RWPE2 (cell line): ENCODE data around the gene PTPRQ.

Experiments
- ATAC-seq: fragments of 200-7000 bp; cut with Tn5 transposase; 3 replicates; pipeline ENCODE4 v1.9.1; 2021; ENCODE audit warnings: low read depth
- DNase-seq: peaks from one replicate; pipeline ENCODE4 v3.0.0-alpha.2; 2020; ENCODE audit warnings: low spot score
- H3K27ac ChIP-seq: fragments of 450-650 bp; 2 replicates; pipeline ENCODE4 v1.5.1; 2017; ENCODE audit warnings: mild to moderate bottlenecking; ENCODE audit not compliant: poor library complexity, severe bottlenecking
- H3K27me3 ChIP-seq: fragments of 250-450 bp; sonication (Bioruptor Pico); 2 replicates; pipeline ENCODE4 v1.5.1; 2021; ENCODE audit warnings: mild to moderate bottlenecking, moderate library complexity; ENCODE audit not compliant: insufficient read depth, poor library complexity, severe bottlenecking
- H3K36me3 ChIP-seq: fragments of 250-450 bp; sonication (Bioruptor Pico); 2 replicates; pipeline ENCODE4 v1.5.1; 2020; ENCODE audit warnings: low read depth, mild to moderate bottlenecking, moderate library complexity
- H3K4me1 ChIP-seq: fragments of 250-450 bp; sonication (Bioruptor Pico); 2 replicates; pipeline ENCODE4 v1.5.1; 2021; ENCODE audit warnings: mild to moderate bottlenecking, moderate library complexity; ENCODE audit not compliant: insufficient read depth, poor library complexity, severe bottlenecking
- H3K4me3 ChIP-seq: fragments of 250-450 bp; sonication (Bioruptor Pico); 2 replicates; pipeline ENCODE4 v1.5.1; 2021; ENCODE audit warnings: mild to moderate bottlenecking, moderate library complexity; ENCODE audit not compliant: severe bottlenecking
- H3K9me3 ChIP-seq: fragments of 250-450 bp; sonication (Bioruptor Pico); 2 replicates; pipeline ENCODE4 v1.5.1; 2021; ENCODE audit warnings: mild to moderate bottlenecking, moderate library complexity; ENCODE audit not compliant: severe bottlenecking
- TF ChIP-seq, protein P1 (sequence below): fragments of 450-650 bp; IDR thresholded peaks from one replicate; pipeline ENCODE4 v1.5.1; 2017; ENCODE audit warnings: mild to moderate bottlenecking, moderate library complexity; ENCODE audit not compliant: poor library complexity, severe bottlenecking

The PTPRQ gene, protein sequence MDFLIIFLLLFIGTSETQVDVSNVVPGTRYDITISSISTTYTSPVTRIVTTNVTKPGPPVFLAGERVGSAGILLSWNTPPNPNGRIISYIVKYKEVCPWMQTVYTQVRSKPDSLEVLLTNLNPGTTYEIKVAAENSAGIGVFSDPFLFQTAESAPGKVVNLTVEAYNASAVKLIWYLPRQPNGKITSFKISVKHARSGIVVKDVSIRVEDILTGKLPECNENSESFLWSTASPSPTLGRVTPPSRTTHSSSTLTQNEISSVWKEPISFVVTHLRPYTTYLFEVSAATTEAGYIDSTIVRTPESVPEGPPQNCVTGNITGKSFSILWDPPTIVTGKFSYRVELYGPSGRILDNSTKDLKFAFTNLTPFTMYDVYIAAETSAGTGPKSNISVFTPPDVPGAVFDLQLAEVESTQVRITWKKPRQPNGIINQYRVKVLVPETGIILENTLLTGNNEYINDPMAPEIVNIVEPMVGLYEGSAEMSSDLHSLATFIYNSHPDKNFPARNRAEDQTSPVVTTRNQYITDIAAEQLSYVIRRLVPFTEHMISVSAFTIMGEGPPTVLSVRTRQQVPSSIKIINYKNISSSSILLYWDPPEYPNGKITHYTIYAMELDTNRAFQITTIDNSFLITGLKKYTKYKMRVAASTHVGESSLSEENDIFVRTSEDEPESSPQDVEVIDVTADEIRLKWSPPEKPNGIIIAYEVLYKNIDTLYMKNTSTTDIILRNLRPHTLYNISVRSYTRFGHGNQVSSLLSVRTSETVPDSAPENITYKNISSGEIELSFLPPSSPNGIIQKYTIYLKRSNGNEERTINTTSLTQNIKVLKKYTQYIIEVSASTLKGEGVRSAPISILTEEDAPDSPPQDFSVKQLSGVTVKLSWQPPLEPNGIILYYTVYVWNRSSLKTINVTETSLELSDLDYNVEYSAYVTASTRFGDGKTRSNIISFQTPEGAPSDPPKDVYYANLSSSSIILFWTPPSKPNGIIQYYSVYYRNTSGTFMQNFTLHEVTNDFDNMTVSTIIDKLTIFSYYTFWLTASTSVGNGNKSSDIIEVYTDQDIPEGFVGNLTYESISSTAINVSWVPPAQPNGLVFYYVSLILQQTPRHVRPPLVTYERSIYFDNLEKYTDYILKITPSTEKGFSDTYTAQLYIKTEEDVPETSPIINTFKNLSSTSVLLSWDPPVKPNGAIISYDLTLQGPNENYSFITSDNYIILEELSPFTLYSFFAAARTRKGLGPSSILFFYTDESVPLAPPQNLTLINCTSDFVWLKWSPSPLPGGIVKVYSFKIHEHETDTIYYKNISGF (N-terminal part only)

DNA sequence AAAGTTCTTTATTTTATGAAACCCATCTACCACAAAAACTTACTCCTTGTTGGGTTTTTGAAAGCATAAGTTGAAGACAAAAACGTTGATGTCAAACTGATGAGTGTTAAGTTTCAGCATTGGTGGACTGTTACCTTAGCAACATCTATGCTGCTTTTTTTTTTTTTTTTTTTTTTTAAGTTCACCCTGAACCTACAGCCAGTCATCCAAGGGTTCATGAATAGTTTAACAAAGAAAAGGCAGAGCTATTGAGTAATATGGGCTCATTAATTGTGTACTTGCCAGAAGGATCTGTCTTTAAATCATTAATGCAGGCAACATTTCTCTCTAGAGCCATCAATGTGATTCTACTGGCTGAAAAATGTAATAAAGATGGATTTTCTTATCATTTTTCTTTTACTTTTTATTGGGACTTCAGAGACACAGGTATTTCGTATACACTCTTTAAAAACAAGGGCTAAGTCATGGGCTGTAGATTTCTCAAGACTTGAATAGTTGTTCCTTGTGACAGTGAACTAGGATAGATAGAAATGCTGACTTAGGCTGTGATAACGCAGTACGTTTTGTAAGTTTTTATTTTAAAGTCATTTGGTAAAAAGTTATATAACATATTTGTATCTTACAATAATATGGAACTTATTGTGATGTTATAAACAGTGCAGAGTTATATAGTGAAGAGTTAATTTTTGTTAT is at the start of gene PTPRQ:
TSS of gene PTPRQ (plus strand) at position 262 of the 693 bp plus-strand sequence. CDS start at position 373, 111 bp downstream.
- Histone ChIP-seq H3K27me3 (no peaks in the 10 kb centered on the region), H3K9me3 (no peaks in the 10 kb centered on the region), H3K4me3 (no peak within 1 kb of the TSS), H3K36me3 (no peaks in the 10 kb centered on the region), H3K4me1 (peaks cover 17% of the 10 kb centered on the region), H3K27ac (no peak within 1 kb of the TSS)
- DNase-seq (no peak), ATAC-seq (no peak)
- TF ChIP-seq, protein P1, sequence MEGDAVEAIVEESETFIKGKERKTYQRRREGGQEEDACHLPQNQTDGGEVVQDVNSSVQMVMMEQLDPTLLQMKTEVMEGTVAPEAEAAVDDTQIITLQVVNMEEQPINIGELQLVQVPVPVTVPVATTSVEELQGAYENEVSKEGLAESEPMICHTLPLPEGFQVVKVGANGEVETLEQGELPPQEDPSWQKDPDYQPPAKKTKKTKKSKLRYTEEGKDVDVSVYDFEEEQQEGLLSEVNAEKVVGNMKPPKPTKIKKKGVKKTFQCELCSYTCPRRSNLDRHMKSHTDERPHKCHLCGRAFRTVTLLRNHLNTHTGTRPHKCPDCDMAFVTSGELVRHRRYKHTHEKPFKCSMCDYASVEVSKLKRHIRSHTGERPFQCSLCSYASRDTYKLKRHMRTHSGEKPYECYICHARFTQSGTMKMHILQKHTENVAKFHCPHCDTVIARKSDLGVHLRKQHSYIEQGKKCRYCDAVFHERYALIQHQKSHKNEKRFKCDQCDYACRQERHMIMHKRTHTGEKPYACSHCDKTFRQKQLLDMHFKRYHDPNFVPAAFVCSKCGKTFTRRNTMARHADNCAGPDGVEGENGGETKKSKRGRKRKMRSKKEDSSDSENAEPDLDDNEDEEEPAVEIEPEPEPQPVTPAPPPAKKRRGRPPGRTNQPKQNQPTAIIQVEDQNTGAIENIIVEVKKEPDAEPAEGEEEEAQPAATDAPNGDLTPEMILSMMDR: no peak

DNA sequence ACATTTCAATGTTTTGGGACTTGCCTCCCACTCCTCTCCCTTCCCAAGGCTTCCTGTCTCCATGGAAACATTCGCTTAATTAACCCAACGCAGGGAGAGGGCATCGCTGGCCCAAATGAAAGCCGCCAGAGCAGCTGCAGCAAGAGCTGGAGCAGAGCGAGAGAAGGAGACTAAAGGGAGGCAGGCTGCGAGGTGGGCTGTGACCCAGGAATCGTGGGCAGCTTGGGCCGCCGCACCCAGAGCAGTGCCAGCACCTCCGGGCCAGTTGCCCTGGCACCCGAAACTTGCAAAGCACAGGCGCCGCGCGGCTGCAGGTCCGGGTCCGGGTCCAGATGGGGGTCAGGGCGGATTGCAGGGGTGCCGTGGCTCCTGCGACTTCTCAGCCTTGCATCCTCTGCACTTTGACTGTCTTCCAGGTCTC is 43.5 kb upstream of the PTPRQ start:
- Histone ChIP-seq H3K4me3 (no peak overlapping the region), H3K27me3 (peaks cover 15% of the 10 kb centered on the region), H3K27ac (no peak overlapping the region), H3K36me3 (no peaks in the 10 kb centered on the region), H3K9me3 (no peaks in the 10 kb centered on the region), H3K4me1 (no peaks in the 10 kb centered on the region)
- peak; percentile 39 for DNase-seq
- TF ChIP-seq, protein P1: no peak
- ATAC-seq: 0 out of 3 replicates have a peak, but pooled peaks have one; percentile 12

DNA sequence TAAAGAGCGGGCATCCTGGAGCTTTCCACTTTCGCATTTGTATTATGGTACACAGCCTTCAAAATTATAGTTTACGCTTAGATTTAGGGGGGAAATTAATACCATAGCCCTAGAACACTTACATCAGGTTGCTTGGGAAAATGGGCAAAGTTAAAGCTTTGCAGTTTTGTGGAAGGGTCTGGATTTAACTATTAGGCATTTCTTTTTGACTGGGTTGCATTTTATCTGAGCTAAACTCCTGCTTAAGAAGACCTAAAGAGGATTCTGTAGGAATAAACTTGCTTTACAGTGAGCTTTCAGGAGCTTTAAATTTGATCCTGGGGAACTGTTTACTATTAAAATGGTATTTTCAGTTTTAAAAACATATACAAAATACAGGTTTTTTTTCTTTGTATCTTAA is 42.8 kb upstream of the PTPRQ start:
- H3K4me3 ChIP-seq: no peak overlapping the region
- H3K36me3 ChIP-seq: no peaks in the 10 kb centered on the region
- no peaks in the 10 kb centered on the region for H3K4me1 ChIP-seq
- ATAC-seq (no peak), DNase-seq (no peak)
- no peak overlapping the region for H3K27ac ChIP-seq
- H3K9me3 ChIP-seq: no peaks in the 10 kb centered on the region
- TF ChIP-seq, protein P1: no peak
- peaks cover 15% of the 10 kb centered on the region for H3K27me3 ChIP-seq

DNA sequence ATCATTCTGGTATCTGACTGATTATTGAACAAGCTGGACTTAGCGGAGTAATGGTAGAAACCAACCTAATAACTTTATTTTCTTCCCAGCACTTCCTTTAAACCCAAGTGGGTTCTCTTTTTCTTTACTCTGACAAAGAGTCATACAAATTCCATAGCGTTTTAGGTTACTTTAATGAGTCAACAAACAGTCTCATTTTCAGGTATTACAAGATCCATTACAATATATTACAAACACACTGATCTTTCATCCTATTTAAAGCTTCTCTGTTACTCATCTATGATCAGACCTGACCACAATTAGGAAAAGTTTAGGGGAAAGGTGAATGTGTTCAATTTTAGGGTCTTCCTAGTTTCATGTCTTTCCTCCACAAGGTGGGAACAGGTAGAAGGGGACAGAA is 39.4 kb upstream of the PTPRQ start:
- no peak overlapping the region for H3K4me3 ChIP-seq
- DNase-seq (no peak), ATAC-seq (no peak)
- no peaks in the 10 kb centered on the region for H3K4me1 ChIP-seq
- H3K9me3 ChIP-seq: no peaks in the 10 kb centered on the region
- TF ChIP-seq, protein P1: no peak
- H3K27ac ChIP-seq: no peak overlapping the region
- no peaks in the 10 kb centered on the region for H3K36me3 ChIP-seq
- H3K27me3 ChIP-seq: peaks cover 15% of the 10 kb centered on the region
